EH (cell line): ENCODE data around the gene PAX2.
A peak's percentile ranks its signal among the peaks of the same experiment; 100 is the strongest.

Experiments used
- DNase-seq: peaks from one replicate; pipeline ENCODE4 v3.0.0-alpha.2; 2015; ENCODE audit warnings: low read depth

The PAX2 gene

DNA sequence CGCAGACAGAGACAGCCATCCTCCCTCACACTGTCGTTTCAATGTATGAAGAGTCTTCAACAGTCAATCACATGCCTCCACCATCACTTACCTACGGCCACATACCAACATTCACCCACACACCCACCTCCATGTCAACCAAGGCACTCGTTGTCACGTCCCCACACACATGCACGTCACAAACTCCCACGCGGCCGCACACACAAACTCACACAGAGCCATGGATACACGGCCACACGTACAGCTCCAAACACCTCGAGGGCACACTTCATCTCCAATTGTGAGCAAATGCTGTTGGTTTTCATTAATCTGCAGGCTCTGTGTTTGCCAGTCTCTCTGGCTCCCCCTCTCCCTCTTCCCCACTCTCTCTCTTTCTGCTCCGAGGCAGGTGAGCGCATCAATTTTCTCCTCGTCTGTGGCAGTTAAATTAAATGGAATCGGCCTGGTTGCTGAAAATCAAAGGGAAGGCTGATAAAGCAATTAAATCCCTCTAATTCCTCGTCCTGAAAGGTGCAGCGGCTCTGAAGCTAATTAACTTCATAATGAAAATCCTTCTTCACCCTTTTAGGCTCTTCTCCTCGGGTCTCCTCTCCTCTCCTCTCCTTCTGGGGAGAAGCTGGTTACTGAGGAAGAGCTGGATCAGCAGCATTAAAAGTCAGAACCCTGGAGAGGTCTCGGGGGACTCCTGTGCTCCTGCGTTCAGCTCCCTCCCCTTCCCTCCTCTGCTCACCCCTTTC is 113.5 kb downstream of the PAX2 start:
- no peak for DNase-seq

DNA sequence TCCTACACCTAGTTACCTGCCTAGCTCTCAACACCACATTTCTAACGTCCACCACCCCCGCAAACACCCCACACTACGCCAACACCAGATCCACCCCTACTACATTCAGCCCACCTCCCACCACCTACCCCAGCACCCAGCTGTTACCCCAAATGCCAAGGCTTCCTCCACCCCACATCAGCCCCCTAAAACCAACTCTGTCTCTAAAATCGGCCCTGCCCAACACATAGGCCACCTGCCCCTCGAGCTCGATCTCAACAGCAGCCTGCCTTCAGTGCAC is 114.0 kb downstream of the PAX2 start:
- no peak for DNase-seq

DNA sequence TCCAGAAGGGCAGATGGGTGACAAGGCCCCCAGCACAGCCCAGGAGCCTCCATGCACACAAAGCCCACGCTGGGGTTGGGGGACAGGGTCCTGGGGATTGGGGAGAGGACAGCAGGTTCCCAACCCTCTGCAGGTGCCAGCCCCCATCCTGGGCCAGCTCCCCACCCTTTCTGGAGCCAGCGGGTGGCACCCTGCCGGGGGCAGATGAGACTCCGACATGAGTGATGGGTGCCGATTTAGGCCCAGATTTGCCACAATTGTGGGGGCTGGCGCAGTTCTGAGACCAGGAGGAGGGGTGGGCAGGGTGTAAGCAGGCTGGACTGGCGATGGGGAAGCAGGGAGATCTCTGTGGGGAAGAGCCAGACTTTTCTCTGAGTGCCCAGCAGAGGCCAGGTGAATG is 118.1 kb downstream of the PAX2 start:
- DNase-seq: no peak

DNA sequence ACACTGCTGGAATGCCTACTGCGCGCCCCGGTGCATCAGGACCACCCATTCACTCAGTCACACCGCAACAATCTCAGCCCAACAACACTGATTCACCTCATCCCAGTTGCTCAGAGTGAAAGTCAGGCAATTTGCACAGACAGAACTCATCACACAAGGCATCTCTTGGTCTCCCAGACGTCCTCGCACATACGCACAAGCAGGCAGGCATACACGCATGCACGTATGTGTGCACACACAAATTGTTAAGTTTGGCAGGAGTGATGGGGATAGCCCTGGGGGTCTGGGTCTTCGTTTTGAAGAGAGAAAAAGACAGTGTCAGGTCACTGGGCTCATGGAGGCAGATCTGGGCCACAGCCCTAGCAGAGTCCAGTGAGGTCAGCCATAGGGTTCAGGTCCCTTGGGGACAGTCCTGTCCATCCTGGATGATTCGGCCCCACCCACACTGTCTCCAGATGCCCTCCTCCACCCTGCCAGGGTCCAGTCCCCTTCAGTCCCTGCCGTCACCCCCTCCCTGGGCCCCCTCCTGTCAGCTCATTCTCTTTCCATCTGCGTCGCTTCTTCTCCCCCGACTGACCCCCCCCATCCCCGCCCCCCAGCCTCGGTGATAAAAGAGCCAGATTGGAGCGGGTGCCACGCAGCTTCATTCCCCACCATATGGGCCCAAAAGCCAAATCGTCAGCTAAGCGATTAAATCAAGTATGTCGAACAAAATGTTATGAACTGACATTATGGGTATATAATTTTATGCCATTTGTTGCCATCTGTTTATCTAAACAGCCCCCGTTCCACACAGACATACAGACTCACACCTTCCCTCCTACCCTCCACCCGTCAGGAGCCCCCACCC is 118.9 kb downstream of the PAX2 start:
- DNase-seq: no peak

DNA sequence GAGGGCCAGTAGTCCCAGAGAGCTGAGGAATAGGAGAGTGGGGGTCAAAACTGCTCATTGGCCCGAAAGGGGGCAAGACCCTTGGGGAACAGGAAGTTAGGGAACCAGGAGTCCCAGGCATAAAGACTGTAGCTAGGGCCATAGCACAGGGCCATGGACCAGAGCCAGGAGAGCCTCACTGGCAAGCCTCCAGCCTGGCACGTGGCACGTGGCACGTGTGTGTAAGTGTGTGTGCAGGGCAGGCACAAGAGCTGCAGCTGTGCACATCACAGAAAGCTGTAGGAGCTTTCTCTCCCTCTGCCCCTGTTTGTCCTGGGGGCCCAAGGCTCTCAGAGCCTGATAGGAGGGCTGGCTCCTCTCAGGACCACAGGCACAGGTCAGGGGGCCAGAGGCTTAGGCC is 119.6 kb downstream of the PAX2 start:
- no peak for DNase-seq

DNA sequence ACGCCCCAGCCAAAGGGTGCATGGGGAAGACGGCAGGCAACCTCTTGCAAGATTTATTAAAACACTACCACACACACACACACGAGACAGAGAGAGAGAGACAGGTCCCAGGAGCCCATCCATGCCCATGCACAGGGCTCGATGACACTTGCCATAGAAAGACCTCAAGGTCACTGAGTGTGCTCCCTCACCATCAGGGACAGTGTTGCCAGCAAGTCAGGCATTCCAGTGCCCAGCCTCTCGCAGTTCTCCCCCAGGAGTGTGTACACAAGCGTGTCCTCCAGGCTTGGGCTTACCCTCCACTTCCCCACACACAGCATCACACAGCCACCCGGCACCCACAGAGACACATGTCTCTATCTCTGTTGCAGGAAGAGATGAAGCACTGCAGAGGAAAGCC is 120.6 kb downstream of the PAX2 start:
- DNase-seq: no peak

DNA sequence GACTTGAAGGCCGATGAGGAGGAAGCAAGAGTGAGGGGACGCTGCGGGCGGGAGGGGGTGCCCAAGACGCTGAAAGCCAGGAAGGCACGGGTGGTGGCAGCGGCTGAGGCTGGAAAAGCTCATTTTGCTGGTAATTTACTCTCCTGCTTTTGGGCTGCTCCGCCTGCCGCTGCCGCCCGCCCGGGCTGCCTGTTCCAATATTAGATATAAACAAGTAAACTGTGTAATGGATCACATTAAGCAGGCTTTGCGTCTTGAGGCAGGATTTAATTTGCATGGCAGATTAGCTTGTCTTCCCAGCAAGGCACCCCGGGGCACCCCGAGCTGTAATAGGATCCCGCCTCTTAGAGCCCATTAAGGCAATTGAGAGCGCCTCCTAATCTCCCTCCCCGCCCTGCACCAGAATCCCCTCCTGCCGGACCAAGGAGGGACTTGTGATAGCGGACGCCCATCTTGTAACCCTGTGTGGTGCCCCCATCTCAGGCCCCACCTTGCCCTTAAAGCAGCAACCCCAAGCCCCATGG is 121.3 kb downstream of the PAX2 start:
- no peak for DNase-seq

DNA sequence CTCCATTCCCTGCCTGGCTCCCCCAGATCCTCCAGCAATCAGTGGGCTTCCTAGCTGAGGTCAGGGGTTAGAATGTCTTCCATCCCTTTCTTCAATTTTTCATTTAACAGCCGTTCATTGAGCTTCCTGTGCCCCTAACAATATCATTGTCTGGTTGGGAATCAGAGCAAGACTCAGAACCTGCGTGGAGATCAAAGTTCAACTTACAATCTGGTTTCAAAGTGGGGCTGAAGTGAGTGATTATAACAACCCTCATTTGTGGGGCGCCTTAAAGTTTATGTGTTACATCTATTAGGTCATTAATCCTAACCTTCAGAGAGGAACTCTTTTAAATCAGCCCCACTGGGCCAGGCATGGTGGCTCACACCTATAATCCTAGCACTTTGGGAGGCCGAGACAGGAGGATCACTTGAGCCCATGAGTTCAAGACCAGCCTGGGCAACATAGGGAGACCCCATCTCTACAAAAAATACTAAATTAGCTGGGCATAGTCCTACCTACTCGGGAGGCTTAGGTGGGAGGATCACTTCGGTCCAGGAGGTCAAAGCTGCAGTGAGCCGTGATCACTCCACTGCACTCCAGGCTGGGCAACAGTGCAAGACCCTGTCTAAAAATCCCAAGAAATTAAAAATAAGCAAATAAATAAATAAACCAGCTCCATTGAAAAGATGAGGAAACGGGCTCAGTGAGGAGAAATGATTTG is 122.0 kb downstream of the PAX2 start:
- DNase-seq: no peak

DNA sequence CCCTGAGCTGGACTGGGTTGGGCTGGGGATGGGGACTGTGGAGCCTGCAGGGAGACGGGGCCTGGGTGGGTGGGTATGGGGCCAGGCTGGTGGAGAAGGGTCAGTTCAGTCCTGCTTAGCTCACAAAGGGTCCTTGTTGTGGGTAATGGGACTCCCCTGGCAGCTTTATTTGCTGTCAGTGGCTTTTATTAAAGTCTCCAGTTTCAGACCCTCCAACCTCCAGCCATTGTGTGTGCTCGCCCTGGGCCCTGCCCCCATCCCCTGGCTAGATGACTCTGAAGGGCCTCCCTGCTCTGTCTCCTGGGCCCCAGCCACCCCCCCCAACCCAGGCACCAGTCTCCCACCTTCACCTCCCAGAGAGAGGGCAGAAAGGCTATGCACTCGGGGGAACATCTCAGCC is 123.0 kb downstream of the PAX2 start:
- DNase-seq: no peak

DNA sequence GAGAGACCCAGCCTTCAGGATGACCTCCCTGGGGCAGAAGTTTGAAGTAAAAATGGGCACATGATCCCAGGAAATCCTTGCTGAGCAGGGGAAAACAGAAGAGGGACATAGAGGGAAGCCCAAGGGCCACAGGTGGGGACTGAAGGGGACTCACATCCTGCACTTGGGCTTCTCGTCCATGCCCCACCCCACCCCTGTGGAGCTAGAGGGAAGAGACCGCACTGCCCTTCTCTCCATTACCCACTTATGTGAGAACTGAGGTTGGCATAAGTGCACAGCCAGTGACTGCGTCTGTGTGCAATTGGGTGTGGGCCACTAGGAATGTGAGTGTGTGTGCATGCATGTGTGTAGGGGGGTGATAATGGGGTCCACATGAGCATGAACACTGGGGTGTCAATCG is 124.0 kb downstream of the PAX2 start:
- no peak for DNase-seq

DNA sequence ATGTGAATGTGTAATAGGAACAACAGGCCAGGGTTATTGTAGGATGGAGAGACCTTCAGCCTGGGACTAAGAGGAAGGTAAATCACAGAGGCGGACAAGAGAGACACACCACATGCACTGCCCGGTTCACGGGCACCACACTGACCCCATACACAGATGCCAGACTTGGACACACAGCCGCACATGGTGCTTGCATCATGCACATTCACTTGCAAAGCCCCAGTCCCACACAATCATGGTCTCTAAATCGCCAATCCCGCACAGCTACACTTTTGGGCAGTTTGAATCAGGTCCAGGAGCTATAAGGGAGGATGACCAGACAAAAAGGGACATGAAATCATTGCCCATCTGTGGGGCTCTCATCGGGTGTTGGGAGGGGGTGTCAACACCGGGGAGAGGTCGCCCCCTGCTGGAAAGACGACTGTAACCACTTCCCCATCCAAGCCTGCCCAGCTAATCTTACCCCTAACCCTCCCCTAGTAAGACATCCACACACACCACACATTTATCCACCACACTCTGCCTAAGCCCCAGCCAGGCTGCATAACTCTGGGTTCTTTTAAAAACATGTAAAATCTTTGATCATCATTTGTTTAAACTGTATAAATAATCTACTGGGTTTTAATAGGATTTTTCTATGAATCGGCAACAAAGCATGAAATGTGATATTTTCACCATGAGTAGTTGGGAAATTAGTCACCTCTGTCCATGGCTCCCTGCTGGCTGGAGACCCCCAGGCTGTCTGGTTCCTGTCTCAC is 126.8 kb downstream of the PAX2 start:
- DNase-seq: peak; percentile 72

DNA sequence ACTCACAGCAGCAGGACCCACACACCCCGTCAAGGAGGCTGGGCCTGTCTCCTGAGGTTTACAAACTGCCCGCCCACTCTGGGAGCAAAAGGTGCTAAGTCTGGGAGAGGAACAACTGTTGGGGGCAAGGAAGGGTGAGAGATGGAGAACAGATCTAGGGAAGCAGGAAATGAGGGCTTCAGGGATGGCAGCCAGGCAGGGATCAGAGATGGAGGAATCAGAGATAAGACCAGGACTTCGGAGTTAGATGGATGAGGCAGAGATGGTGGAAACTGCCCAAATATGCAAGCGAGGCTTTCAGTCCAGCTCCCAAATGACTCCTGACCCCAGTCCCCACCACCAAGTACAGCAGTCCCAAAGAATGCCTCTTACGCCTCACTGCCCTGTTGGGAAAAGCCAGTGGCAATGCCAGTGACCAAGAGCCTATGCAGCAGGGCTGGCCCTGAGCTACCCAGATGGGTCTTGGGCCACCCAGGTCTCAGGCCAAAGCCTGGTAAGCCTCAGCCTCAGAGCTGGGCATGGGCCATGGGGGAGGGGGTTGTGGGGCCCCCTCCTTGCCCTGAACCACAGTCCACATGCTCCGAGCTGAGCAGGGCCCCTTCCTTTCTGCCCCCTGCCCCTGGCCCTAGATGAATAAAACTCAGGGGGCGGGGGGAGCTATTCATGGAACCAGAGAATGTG is 127.9 kb downstream of the PAX2 start:
- peak; percentile 56 for DNase-seq

DNA sequence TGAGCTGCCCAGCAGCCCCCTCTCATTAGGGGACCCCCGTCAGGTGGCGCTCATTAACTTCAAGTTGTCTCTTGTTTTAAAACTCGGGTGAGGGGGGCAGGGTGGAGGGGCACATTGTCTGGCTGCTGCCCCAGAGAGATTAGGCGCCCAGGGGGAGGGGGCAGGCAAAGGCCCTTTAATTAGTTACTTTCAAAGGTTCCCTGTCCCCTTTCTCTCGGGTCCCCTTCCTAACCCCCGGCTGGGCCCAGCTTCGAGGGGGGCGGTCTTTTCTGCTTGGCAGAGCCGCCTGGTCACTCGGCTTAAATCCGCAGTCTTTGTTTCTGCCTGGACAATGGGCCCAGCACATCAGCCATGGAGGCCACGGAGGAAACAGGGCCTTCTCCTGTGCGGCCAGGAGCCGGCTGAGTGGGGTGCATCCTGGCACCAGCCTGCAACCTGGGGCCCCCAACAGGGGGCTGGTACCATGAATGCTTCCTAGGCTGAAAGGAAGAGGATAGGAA is 128.5 kb downstream of the PAX2 start:
- no peak for DNase-seq

DNA sequence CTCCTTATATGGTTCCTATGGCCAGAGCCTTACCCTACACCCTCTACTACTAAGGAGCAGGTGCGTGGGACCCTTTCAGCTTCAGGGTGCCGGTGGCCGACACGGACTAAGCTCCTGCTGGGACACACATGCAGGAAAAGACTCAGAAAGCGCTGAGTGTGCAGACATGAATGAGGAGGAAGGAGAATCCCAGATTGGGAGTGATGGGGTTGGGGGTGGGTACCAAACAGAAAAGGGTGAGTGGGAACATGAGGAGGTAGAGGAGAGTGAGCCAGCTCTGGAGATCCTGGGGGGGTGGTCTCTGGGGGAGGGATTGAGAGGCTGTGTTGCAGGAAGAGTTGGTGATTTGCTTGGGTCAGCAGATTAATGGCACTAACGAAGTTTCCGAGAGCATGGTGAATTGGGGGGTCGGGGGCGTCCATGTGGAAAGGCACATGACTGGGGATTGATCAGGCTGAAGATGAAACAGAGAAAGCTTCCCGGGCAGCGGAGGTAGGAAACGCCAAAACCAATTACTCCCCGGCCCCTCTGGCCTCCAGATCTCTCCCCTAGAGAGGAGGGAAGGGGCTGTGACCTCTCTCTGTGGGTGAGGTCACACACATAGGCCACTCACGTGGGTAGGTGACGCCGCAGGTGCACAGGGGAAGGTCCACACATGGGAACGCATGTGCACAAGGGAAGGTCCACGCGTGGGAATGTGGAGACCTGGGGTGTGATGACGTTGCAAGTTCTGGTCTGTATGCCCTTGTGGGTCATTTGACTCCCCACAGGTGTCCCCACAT is 129.5 kb downstream of the PAX2 start:
- no peak for DNase-seq

DNA sequence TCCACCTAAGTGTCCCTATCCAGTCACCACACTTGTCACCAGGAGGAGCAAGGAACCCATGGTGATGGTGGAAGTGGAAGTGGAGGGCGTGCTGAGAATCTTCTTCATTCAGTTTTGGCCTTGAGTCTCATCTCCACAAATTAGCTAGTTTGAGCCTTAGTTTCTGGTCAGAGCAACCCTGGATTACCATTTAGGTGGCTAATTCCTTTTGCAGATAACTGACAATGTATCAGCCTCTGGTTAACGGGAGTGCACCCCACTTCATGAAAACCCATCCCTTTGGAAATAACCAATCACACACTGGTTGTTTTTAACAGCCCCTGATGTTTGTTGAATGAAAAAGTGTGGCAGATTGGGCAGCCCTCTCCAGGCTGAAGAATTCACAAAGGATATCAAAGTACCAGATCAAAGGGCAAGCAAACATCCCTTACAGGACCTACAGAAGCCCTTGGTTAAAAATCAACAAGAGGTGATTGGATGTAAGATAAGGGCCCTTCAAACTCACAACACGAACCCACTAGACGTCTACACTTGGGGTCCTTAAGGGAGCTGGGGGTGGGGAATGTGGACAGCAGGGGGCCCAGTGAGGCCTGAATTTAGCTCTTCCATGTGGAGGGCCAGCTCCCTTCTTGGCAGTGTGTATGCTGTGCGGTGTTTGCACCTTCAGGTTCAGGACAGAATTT is 130.2 kb downstream of the PAX2 start:
- DNase-seq: no peak

DNA sequence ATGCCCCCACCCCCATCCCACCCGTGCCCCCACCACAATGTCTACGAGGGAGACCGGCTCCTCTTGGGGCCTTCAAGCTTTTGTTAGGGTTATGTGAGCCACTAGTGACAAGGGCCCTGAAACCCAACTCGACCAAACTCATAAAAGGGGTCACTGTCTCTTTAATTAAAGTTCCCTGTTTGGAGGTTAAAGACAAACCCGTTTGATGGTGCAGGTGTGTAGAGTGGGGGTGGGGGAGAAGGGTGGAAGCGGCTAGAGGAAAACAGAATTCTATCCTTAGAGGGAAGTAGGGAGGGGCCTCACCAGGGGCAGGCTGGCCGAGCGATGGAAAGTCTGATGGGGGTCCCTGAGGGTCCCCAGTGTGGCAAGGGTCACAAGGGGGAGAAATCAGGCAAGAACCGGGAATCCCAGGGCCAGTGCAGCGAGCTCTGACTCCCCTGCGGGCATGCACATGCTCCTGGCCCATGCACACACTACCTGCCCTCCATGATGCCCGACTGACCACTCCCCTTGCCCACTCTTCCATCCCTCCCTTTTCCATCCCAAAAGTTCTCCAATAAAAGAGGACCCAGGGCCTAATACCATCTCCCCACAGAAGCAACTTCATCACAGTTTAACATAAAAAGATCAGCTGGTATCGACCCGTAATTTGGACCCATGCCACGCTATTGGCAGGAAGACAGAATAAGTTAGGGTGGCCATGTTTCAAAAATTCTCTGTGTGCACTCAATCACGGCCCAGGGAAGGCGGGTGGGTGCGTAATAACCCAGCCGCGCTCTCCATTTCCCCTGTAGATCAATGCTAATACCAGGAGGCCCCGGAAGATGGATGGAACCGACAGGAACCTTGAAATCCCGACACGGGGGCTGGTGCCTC is 131.4 kb downstream of the PAX2 start:
- no peak for DNase-seq

DNA sequence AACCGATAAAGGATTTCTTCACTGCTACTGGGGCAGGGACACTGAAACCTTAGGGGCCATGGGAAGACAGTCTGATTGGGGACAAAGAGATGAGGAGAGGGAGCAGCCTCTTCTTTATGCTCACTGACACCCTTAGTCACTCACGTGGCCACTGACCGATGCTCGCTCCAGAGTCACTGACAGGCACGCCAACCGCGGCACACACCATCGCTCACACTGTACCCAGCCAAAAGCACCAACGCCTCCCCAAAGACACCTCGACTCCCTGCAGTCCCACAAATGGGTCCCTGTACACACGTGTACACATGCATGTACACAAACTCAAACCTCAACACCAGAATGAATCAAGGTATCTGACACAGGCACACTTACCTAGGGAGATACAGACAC is 132.1 kb downstream of the PAX2 start:
- no peak for DNase-seq

DNA sequence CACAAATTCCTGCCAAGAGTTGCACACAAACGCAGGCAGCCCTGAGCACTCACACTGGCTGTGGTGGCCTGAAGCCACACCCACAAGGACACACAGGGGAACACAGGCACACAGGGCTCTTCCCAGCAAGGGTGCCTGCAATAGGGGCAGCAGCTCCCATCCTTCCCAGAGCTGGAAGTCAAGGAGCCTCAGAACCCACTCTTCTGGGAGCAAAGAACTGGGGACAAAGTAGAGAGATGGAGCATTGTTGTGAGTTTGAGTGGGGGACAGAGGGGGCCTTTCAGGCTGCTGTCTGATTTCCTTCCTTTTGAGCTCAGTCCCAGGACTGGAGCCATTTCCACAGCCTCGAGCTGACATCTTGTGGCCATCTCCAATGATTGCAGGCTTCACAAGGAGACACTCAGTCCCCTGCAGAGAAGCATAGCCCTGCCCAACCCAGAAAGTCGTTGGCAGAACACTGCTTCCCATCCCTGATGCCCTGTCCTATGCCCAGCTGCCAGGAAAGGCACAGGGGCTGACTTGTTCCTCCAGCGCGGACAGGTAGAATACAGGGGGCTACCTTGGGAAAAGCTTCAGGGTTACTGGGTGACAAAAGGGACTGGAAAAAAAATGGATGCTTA is 133.0 kb downstream of the PAX2 start:
- peak; percentile 84 for DNase-seq
